T47D (cell line): ENCODE results near the gene ZNF652.
"Not testable (repeated sequence)": the region's sequence is repeated elsewhere in the genome, so short reads cannot be mapped to it uniquely, and the experiment has no call there.

ENCODE experiments used
- DNase-seq, 2 experiments: peaks; one replicate each; pipeline versions ENCODE4 v3.0.0 to v3.0.0-alpha.2; 2011 to 2012; ENCODE audit warnings: low read depth in 1 of 2, low spot score in 1 of 2
- JUND ChIP-seq: IDR thresholded peaks from 2 replicates; pipeline ENCODE4 v1.6.1; 2012; ENCODE audit warnings: low read depth
- in situ Hi-C: cut with HindIII; loops from 2 replicates; pipeline ENCODE4 v1.10.0; 2016; ENCODE audit warnings: low sequenced_read_pairs, low pct_unique_long_range_greater_than_20kb

Gene ZNF652

DNA sequence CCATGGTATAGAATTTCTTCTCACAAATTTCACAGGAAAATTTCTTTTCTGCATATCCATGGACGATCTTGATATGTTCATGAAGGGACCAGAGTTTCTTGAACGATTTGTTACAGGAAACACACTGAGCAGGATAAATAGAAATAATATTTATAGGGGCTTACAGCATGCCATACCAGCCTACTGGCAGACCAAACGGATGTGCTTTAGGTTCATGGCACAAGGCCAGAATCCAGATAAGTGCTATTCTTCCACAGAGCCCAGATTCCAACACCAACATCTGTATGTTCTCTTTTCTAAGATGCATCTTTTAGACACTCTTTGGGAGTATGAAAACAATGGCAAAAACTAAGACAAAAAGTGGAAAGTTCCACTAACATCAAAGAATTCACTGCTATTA lies 49.3 kb downstream of the ZNF652 start:
- TF ChIP-seq JUND = no peak
- in situ Hi-C loops = no loop called here

DNA sequence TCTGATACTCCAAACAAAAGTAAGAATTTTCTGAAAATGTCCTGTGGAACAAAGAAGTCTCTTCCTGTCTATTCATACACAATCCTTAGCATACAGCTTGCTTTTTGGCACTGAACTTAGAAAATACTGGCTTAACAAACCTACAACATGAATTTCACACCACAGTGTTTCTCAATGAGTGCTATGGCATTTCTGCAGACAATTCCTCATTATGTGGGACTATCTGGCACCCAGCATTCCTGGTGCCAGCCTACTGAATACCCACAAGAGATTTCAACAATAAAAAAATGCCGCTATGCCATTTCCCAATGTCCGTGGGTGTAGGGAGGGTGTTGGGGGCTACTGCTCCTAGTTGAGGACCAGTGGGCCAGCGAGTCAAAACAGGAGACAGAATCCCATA lies 62.1 kb downstream of the ZNF652 start:
- in situ Hi-C loops = no loop called here

More for the DNA sequence above, 49.3 kb downstream of the ZNF652 start:
- DNase-seq = no peak

DNA sequence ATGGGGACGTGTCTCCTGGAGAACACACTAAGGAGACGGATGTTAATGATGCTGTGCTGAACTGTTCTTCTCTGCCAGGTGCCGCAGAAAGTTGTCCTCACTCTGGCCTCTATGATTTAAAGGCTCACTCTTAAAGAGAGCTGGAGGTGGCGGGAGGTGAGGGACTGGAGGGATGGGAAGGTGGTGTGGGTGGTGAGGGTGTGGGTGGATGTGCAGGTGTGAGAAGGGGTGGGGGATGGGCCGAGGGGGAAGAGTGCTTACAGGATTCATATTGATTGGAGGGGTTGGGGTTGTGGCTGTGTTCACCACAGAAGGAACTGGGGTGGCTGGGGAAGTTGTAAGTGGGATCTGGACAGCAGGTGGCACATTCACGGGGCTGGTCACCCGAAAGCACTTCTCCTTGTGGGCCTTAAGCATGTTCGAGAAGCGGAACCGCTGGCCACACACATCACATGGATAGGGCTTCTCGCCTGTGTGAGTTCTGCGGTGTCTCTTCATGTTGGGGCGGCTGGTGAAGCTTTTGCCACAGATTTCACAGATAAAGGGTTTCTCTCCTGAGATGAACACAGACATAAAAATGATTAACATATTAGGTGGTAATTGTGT lies 63.6 kb downstream of the ZNF652 start:
- no peak for DNase-seq
- in situ Hi-C loops = no loop called here
- TF ChIP-seq JUND = no peak

More for the DNA sequence above, 62.1 kb downstream of the ZNF652 start:
- no peak for TF ChIP-seq JUND
- no peak for DNase-seq

DNA sequence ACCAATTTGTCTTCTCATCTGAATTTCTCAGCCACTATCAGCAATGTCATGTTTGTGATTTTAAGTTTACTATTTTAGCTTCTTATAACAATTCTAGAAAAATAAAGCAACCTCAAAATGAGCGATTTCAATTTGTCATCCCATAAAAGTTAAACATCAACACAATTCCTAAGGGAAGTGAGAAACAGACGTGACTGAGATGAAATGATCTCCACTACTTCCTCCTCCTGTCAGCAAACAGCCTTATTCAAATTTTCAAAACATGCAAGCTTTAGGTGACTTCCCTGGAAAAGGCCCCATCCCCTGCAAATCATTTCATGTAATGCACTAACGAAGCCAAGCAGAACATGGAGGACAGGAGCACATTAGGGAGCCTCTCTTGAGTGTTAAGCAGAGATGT lies 64.9 kb downstream of the ZNF652 start:
- no peak for DNase-seq
- no peak for TF ChIP-seq JUND
- in situ Hi-C loops = no loop called here

DNA sequence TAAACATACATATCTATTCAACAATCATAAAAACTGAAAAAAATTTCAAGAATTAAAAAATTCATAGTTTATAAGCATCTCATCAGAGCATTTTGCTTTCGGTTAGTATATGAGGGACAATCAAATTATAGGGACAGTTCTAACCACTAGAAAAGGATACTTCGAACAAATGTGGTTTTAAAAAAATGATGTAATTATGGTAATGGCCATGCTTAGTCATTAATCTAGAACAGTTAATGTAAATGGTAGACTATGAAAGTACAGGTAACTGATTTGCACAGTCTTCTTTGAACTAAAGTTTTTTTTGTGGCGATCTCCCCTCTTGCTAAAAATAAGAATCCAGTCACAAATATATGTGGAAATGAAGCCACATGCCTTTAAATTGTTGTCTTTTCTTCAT lies 67.9 kb downstream of the ZNF652 start:
- no peak for DNase-seq
- in situ Hi-C loops = no loop called here
- TF ChIP-seq JUND = no peak

DNA sequence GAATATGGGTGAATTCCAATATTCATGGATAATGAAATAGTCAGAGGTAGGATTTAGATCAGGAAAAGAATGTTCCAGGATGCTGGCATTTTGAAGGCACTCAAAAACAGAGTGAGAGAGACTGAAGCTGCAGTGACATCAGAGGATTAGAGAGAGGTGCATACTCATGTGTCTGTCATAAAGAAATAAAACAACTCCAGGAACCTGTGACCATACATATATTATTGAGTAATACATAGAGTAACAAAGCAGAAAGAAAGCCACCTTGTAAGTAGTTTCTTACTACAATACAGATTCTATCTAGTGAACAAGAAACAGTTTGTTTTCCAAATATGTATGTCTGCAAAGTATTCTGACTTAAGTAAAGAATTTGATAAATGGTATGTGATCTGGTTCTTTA lies 69.1 kb downstream of the ZNF652 start:
- in situ Hi-C loops = no loop called here
- TF ChIP-seq JUND = no peak
- no peak for DNase-seq

DNA sequence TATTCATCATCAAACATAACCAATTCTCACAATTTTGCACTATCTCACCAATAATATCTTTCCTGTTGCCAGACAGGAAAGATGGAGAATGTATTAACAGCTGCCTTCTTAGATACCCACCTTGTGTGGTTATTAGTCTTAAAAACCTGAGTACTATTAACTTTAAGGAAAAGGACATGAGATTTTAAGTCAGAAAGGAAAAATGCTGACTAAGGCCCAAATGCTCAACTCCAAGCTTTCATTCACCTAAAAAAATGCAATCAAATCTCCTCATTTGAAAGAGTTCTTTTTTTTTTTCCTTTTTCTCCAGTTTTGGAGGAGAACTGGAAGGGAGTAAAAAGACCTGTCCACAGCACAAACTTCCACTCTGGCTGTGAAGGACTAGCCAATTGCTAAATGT lies 70.1 kb downstream of the ZNF652 start:
- in situ Hi-C loops = no loop called here
- TF ChIP-seq JUND = no peak

DNA sequence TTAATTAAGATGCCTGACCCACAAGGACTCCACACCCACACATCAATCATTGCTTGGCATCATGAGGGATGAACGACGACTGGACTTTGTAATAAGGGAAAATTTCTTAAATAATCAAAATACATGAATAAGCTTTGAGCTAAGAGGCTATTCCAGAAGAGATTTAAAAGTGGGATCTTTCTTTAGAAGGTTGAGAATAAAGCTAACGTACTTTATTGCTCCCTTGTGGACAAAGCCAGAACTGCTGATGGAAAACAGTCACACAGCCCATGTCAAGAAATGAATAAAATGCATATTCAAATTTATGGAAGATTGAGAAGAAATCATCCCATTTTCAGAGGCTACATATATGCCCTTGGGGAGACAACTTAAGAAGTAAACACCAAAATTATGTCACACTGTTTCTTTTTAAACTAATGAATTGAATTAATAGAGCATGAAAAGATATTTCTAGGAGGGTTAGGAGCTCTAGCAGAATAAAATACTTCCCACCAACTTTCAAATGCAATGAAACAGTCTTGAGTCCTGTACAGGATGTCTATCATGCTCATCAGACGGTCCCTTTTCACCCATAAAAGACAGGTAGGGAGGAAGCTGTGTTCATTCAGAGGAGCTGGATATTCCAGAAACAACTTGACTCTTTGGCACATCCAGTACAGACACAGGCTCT lies 71.2 kb downstream of the ZNF652 start:
- in situ Hi-C loops = no loop called here
- no peak for TF ChIP-seq JUND
- DNase-seq = peak; percentile 31 to 64

More for the DNA sequence above, 70.1 kb downstream of the ZNF652 start:
- no peak for DNase-seq

DNA sequence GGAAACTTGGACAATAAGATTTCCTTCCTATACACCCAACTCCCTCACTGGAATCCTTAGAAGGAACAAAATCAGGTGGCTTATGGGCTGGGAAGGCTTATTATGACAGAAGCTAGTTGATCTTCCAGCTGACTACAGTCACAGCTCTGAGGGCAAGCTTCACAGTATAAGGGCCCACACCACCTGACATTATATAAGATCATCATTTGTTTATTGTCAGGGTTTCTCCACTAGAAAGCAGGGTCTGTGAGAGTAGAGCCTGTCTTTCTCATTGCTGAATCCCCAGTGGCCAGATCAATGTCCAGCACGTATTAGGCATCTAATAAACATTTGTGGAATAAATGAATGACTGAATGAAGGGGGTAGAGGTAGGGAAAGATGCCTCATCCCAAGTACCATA lies 73.7 kb downstream of the ZNF652 start:
- in situ Hi-C loops = no loop called here

DNA sequence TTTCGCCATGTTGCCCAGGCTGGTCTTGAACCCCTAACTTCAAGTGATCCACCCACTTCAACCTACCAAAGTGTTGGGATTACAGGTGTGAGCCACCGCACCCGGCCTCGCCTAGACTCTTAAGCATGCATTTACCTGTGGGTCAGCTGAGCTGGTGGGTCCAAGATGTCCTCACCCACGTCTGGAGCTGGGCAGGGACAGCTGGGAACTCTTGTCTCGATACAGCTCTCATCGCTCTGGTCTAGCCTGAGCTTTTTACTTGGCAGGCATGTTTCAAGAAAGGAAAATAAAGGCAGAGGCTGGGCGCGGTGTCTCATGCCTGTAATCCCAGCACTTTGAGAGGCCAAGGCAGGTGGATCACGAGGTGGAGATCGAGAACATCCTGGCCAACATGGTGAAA lies 74.6 kb downstream of the ZNF652 start:
- no peak for DNase-seq
- in situ Hi-C loops = no loop called here
- no peak for TF ChIP-seq JUND

More for the DNA sequence above, 73.7 kb downstream of the ZNF652 start:
- TF ChIP-seq JUND = no peak
- DNase-seq = no peak

DNA sequence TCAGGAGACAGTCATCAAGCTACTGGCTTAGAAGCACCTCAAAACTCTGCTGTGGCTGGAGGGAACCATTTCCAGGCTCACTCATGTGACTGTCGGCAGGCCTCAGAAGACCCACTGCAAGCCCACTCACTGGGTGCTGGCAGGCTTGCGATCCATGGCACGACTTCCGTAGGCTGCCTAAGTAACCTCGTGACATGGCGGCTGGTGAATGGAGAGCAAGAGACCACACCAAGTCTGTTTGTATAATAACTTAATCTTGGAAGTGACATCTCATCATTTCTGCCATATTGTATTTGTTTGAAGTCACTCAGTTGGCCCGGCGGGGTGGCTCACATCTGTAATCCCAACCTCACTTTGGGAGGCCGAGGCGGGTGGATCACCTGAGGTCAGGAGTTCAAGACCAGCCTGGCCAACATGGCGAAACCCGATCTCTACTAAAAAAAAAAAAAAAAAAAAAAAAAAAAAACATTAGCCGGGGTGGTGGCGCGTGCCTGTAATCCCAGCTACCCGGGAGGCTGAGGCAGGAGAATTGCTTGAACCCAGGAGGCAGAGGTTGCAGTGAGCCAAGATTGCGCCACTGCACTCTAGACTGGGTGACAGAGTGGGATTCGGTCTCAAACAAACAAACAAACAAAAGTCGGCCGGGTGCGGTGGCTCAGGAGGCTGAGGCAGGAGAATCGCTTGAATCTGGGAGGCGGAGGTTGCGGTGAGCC lies 75.6 kb downstream of the ZNF652 start:
- DNase-seq, in situ Hi-C loops: not testable (repeated sequence)

DNA sequence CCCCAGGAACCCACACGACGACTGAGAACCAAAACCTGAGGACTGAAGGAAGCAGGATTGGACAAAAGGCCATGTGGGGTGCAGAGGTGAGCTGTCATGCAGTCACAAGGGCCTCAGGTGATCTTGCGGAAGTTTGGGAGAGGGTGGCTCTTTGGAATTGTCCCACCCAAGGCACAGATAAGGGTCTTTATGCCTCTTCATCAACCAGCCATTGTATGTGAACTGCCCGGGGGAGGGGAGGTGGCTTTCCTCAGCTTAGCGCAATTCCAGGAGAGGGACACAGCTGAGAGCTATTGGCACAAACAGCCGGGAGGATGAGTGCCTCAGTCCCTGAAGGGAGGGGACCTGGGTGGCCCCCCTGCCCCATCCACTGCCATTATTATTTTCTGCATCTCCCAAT lies 76.3 kb downstream of the ZNF652 start:
- TF ChIP-seq JUND = no peak
- no peak for DNase-seq
- in situ Hi-C loops = no loop called here

DNA sequence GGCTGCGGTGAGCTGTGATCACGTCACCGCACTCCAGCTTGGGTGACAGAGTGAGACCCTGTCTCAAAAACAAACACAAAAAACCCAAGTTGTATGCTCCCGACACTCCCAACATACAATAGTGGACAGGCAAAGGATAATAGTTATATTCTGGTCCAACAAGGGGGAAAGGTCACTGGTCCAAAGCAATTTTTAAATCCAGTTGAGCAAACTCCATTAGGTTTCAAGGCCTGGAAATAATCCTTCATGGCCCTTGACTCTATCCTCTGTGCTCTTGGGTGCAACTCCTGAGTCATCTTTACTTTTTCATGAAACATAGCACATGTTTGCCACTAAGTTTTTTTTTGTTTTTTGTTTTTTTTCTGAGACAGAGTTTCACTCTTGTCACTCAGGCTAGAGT lies 81.1 kb downstream of the ZNF652 start:
- DNase-seq = no peak
- in situ Hi-C loops = no loop called here
- TF ChIP-seq JUND = no peak
